DND-41 (cell line): ENCODE results near the gene SOX6.

Experiments used
- EZH2 ChIP-seq: IDR thresholded peaks from 3 replicates; pipeline ENCODE4 v1.6.1; 2012; ENCODE audit warnings: borderline replicate concordance, low read depth, mild to moderate bottlenecking, moderate library complexity, low read length, inconsistent platforms; ENCODE audit not compliant: severe bottlenecking
- TF ChIP-seq, protein P1 (sequence below): IDR thresholded peaks from 2 replicates; pipeline ENCODE4 v1.5.1; 2012; ENCODE audit warnings: borderline replicate concordance, low read length, moderate library complexity, mild to moderate bottlenecking; ENCODE audit not compliant: poor library complexity, severe bottlenecking; ENCODE audit errors: extremely low read depth

DNA sequence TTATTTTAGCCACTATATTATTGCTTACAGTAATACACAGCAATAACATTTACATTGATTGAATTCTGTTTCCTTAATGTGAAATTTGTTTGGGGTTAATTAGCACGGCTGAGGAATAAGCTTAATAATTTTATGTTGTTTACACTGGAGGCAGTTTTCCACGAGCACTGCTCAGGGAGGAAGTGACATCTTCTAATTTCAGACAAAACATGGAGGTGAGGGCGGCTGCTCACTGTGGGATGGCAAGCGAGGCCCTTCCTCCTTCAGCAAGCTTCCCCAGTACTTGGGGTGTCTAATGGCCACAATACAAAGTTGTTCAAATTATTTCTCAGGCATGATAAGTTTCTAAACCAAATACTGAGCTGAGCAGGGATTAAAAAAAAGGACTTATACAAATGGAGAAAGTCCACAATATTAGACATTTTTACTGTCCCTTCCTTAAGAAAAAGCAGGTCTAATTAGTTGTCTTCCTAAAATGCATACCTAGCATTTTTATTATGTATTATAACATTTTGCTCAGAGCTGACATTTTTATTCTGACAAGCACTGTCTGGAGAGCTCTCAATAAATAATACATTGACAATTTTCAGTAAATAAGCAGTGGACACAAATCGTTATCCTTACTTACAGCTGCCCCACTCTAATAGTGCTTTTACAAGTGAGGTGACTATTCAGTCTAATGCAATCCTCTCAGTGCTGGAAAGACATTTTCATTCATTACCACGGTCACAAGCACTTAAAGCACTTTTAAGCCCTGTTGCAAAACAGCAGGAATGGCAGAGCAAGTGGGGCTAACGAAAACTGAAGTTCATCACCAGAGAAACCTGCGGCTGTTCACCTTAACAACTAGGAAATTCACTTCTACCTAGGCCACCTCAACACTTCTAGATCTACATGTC lies 56.2 kb downstream of the SOX6 start:
- TF ChIP-seq EZH2, result no peak
- TF ChIP-seq, protein P1, sequence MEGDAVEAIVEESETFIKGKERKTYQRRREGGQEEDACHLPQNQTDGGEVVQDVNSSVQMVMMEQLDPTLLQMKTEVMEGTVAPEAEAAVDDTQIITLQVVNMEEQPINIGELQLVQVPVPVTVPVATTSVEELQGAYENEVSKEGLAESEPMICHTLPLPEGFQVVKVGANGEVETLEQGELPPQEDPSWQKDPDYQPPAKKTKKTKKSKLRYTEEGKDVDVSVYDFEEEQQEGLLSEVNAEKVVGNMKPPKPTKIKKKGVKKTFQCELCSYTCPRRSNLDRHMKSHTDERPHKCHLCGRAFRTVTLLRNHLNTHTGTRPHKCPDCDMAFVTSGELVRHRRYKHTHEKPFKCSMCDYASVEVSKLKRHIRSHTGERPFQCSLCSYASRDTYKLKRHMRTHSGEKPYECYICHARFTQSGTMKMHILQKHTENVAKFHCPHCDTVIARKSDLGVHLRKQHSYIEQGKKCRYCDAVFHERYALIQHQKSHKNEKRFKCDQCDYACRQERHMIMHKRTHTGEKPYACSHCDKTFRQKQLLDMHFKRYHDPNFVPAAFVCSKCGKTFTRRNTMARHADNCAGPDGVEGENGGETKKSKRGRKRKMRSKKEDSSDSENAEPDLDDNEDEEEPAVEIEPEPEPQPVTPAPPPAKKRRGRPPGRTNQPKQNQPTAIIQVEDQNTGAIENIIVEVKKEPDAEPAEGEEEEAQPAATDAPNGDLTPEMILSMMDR, result no peak
